Measurements from ENCODE around the gene OPN1MW3.
"Not testable (repeated sequence)": the region's sequence is repeated elsewhere in the genome, so short reads cannot be mapped to it uniquely, and the experiment has no call there.

The OPN1MW3 gene

DNA sequence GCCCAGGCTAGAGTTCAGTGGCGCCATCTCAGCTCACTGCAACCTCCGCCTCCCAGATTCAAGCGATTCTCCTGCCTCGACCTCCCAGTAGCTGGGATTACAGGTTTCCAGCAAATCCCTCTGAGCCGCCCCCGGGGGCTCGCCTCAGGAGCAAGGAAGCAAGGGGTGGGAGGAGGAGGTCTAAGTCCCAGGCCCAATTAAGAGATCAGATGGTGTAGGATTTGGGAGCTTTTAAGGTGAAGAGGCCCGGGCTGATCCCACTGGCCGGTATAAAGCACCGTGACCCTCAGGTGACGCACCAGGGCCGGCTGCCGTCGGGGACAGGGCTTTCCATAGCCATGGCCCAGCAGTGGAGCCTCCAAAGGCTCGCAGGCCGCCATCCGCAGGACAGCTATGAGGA, at the start of gene OPN1MW3:
Gene OPN1MW3, plus strand, starts transcription at position 301 of the 400 bp plus-strand sequence. Its CDS starts 38 bp downstream, at position 339.
- DNase-seq: not testable (repeated sequence)

DNA sequence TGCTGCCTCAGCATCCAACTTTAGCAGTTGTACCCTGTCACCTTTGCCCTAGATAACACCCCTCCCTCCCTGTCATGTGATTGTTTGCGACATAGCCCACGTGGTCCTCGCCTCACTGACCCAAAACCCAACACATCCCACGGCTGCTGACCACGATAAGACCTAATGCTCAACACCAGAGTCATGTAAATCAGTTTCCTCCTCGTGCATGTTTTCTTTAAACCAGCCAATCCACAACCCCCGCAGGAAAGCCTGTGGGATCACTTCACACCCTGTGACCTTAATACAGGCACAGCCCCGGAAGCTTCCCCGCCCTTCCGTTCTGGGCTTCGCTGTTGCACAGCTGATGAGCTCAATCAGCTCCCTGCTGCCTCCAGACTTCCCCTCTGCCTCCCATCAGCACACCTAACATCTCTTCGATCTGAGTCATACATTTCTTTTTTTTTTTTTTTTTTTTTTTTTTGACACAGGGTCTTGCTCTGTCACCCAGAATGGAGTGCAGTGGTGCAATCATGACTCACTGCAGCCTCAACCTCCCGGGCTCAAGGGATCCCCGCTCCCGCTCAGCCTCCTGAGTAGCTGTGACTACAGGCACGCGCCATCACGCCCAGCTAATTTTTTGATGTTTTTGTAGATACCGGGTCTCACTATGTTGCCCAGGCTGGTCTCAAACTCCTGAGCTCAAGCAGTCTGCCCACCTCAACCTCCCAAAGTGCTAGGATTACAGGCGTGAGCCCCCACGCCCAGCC, 47.5 kb upstream of the OPN1MW3 start:
- DNase-seq: not testable (repeated sequence)

- DNase-seq: not testable (repeated sequence)
Observed at GRCh38 chrX:154211057-154211456, 46.3 kb upstream of the OPN1MW3 start.

DNA sequence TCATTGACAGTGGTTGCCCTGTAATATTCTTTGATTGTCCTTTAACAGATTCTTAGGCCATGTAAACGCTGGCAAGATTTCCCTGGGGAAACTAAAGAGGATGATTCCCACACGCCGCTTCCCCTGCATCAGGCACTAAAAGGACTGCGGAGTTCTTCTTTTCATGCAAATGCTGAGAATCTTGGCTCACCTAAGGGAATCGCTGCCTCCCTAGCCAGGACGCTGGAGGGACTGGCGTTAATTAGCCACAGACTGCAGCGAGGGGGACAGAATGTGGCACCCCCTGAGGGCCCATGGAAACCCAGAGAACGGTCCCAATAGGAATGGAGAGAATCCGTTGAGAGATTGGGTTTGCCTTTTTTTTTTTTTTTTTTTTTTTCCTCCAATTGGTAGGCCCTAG, 45.9 kb upstream of the OPN1MW3 start:
- not testable (repeated sequence) for DNase-seq

GRCh38 chrX:154219456-154219855, 37.9 kb upstream of the OPN1MW3 start, which contains the start of gene OPN1MW2:
Gene OPN1MW2 (plus strand): TSS chrX:154219756. CDS start chrX:154219816, 60 bp downstream.
- not testable (repeated sequence) for DNase-seq

GRCh38 chrX:154225292-154225691, 32.1 kb upstream of the OPN1MW3 start:
- DNase-seq: not testable (repeated sequence)

DNA sequence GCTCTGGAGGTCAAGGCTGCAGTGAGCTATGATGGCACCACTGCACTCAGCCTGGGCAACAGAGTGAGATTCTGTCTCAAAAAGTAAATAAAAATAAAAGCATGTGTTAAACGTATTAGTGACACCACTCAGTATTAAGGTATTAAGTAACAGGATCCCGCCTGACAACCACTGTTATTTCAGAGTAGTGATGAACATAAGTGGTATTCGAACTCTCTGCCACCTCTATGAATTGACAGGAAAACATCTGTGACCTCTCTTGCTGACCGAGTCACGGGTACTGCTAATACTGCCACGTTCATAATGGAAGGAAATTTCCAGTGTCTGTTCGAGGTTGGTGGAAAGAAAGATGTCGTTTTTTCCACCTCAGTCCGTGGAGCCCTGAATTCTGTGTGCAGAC, 30.7 kb upstream of the OPN1MW3 start:
- not testable (repeated sequence) for DNase-seq

- DNase-seq: not testable (repeated sequence)
Observed at GRCh38 chrX:154231443-154231842, 25.9 kb upstream of the OPN1MW3 start.

GRCh38 chrX:154233620-154234019, 23.8 kb upstream of the OPN1MW3 start:
- not testable (repeated sequence) for DNase-seq

DNA sequence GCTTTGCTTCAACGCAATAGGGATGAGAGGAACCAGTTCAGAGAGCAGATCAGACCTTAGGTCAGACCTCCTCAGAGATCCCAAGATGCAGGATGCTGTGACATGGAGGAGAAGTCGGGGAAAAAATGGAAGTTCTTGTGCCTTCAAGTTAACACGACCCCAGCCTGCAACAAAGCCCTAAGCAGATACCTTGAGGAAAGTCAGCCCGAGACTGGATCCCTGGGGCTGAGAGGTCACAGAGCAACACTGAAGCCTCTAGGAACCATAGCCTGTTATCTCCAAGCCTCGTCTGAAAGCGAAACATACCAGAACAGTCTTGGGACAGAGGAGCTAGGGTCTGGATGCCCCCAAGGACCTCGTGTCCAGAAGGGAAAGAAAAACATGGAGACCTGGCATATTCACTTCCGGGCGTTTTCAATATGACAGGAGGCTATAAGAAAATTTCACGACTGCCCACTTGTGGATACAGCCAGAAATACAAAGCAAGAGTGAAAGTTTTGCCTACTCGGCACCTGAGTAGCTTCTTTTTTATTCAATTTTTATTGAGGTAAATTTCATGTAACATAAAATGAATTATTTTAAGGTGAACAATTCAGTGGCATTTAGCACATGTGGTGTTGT, 18.3 kb upstream of the OPN1MW3 start:
- not testable (repeated sequence) for DNase-seq

- not testable (repeated sequence) for DNase-seq
Observed at GRCh38 chrX:154239982-154240503, 17.3 kb upstream of the OPN1MW3 start.

DNA sequence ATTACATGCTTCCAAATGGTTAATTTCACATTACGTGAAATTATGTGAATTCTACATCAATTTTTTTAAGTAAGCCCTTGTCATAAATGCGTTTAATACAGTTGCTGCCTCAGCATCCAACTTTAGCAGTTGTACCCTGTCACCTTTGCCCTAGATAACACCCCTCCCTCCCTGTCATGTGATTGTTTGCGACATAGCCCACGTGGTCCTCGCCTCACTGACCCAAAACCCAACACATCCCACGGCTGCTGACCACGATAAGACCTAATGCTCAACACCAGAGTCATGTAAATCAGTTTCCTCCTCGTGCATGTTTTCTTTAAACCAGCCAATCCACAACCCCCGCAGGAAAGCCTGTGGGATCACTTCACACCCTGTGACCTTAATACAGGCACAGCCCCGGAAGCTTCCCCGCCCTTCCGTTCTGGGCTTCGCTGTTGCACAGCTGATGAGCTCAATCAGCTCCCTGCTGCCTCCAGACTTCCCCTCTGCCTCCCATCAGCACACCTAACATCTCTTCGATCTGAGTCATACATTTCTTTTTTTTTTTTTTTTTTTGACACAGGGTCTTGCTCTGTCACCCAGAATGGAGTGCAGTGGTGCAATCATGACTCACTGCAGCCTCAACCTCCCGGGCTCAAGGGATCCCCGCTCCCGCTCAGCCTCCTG, 9.9 kb upstream of the OPN1MW3 start:
- DNase-seq: not testable (repeated sequence)

GRCh38 chrX:154248076-154248475, 9.3 kb upstream of the OPN1MW3 start:
- not testable (repeated sequence) for DNase-seq

GRCh38 chrX:154258711-154259110, 1.3 kb downstream of the OPN1MW3 start:
- not testable (repeated sequence) for DNase-seq

- DNase-seq: not testable (repeated sequence)
Observed at GRCh38 chrX:154263072-154263471, 5.7 kb downstream of the OPN1MW3 start.

DNA sequence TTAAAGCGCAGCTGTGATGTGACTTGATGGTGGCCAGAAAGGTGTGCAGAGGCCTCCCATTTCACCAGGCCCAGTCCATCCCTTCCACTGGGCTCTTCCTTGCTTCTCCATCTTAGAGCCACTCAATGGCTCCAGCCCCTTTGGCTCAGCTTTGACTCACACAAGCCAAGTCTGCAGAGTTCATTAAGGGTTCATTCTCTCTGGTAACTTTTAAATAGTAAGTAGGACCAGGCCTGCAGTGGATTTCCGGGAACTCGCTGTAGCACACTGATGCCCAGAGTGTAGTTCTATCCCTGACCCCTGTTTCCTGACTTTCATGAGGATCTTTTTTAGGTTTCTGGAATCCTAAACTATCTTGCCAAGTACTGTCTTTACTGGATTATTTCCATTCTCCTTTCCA, 11.9 kb downstream of the OPN1MW3 start:
- not testable (repeated sequence) for DNase-seq

- not testable (repeated sequence) for DNase-seq
Observed at GRCh38 chrX:154284489-154285338, 27.3 kb downstream of the OPN1MW3 start.

DNA sequence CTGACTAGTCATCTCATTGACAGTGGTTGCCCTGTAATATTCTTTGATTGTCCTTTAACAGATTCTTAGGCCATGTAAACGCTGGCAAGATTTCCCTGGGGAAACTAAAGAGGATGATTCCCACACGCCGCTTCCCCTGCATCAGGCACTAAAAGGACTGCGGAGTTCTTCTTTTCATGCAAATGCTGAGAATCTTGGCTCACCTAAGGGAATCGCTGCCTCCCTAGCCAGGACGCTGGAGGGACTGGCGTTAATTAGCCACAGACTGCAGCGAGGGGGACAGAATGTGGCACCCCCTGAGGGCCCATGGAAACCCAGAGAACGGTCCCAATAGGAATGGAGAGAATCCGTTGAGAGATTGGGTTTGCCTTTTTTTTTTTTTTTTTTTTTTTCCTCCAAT, 29.0 kb downstream of the OPN1MW3 start:
- not testable (repeated sequence) for DNase-seq

DNA sequence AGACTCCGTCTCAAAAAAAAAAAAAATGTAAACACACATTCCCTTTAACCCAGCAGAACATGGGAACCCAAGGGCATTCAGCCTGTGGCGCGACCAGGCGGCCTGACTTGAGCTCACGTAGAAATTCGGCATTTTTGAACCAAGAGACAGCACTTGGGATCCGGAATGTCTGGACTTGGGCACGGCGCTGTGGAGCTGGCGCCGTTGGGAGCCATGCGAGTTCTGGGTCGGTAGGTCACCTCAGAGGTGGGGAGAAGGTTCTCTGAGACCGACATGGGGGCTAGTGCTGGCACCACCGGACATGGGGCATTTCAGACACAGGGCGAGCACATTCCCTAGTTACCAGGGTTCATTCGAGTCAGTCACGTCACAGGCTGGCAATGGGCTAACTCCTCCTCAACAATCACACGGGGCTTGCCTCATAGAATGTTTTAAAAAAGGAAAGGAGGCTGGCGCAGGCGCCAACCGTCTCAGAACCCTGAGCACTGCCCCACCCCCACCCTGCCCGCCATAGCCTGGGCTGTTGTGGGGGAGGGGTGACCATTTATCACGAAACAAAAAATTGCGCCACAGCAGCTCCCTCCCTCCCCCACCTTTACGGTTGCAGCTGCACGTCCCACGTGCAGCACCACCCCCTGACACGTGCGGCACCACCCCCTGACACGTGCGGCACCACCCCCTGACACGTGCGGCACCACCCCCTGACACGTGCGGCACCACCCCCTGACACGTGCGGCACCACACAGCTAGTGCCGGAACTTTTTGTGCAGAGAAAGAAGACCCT, 37.6 kb downstream of the OPN1MW3 start, which contains the start of gene TEX28:
Gene TEX28, minus strand, starts transcription at position 334 of the 784 bp plus-strand sequence. CDS start 3,007 bp downstream, outside the sequence.
- DNase-seq: no peak

GRCh38 chrX:154295664-154296310, 38.4 kb downstream of the OPN1MW3 start, which contains the start of gene TKTL1:
Gene TKTL1 (plus strand): TSS chrX:154295795. CDS start chrX:154295860, 65 bp downstream.
- DNase-seq: no peak

DNA sequence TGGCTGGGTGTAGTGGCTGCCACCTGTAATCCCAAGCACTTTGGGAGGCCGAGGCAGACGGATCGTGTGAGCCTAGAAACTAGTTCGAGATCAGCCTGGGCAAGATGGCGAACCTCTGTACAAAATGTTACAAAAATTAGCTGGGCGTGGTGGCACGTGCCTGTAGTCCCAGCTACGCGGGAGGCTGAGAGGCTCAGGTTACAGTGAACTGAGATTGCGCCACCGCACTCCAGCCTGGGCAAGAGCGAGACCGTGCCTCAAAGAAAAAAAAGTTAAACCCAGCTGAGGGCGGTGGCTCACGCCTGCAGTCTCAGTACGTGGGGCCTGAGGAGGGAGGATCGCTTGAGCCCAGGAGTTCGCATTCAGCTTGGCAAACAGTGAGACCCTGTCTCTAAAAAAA, 39.3 kb downstream of the OPN1MW3 start:
- no peak for DNase-seq

Data from NCI-H2171 (cell line).